ENCODE data around the gene SAT2. TPM values are rescaled to one million over a fixed set of nuclear protein-coding genes. Genes with fewer than 3 reads are reported as not detected.
A peak's percentile ranks its signal among the peaks of the same experiment; 100 is the strongest.

SAT2 gene
- total RNA-seq, 1 donor from 2014 or later = 82.1 TPM

DNA sequence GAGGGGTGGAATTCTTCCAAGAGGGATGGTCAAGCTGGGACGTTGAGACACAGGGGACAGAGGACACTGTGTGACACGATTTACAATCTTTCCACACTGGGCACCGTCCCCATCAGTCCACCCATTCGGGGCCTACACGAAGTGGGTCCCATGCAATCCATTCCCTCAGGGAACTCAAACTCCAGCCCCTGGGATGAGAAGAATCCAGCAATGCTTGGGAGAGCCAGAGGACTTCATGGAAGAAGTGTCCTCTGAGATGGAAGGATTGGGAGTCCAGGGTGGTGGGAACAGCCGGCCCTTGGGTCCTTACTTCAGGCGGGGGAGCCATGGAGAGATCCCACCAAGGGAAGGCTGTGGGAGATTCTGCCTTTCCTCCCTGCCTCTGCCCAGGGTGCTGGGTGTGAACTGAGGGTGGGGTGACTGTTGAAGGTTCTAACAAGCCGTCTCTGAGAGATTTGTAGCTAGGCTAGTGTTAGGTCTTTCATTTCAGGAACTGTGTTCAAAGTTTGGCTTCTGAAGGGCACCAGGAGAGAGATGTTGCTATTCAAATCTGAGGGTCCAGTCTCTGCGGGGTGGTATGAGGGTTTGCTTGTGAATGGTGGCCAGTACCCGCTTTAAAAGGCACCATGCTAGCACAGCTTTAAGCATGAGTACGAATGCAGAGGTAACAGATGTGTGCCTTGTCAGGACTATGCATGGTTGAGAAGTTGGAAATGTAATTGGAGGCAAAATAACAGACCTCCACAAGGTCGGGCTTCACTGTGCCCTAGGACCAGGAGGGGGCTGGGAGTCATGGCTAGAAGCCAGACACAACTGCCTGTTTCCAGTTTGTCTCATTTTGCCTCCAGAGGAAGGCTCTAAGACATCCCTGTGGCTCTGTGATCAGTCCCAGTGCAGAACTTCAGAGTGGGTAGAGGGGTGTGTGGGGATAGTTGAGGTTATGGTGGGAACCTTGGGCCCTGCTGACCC lies 25.1 kb upstream of the SAT2 start:
- H3K4me1 Mint-ChIP-seq (ENCODE audit: low read depth) = peaks cover 26% of the 10 kb centered on the region
- peaks cover 15% of the 10 kb centered on the region for H3K27me3 Mint-ChIP-seq (ENCODE audit: low read depth)
- H3K9me3 Mint-ChIP-seq (ENCODE audit: low read depth) = no peaks in the 10 kb centered on the region
- TF ChIP-seq, protein P1, sequence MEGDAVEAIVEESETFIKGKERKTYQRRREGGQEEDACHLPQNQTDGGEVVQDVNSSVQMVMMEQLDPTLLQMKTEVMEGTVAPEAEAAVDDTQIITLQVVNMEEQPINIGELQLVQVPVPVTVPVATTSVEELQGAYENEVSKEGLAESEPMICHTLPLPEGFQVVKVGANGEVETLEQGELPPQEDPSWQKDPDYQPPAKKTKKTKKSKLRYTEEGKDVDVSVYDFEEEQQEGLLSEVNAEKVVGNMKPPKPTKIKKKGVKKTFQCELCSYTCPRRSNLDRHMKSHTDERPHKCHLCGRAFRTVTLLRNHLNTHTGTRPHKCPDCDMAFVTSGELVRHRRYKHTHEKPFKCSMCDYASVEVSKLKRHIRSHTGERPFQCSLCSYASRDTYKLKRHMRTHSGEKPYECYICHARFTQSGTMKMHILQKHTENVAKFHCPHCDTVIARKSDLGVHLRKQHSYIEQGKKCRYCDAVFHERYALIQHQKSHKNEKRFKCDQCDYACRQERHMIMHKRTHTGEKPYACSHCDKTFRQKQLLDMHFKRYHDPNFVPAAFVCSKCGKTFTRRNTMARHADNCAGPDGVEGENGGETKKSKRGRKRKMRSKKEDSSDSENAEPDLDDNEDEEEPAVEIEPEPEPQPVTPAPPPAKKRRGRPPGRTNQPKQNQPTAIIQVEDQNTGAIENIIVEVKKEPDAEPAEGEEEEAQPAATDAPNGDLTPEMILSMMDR (IDR thresholded peaks at IDR 0.05) = no peak
- H3K4me3 Mint-ChIP-seq (ENCODE audit: unreplicated experiment) = peak overlapping the region; percentile 45
- H3K27ac Mint-ChIP-seq (ENCODE audit: unreplicated experiment) = no peak overlapping the region
- no peak for DNase-seq (ENCODE audit: low spot score)
- no peaks in the 10 kb centered on the region for H3K36me3 Mint-ChIP-seq (ENCODE audit: low read depth)

DNA sequence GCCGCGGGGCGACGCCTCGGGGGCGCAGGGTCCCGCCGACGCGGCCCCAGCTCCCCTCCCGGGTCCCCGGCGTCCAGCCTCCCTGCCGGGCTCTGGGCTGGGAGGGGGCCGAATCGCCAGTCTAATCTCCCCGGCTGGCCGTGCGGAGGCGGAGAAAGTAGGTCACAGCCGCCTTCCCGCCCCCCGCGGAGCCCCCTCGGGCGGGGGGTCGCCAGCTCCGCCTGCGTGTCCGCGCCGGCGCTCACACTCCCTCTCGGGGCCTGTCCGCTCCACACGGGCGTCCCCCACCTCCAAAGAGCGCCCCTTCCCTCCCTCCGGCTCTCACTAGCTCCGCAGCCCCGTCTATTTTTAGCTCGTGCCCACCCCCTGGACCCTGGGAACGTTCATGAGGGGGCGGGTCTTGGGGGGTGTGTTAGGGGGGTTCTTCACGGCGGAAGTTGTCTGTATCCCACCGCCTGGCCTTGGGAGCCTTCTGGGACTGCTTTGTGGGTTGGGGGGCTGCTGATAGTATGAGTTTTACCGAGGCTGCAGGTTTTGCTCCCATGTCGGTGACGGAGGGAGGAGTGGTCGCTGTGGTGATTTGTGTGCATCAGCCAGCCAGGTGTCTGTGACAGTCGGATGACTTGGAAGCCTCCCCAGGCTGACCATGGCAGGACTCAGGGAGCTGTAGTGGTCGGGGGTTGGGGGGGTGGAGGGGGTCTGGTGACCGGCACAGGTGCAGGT lies 24.2 kb upstream of the SAT2 start:
- Mint-ChIP-seq H3K9me3 (ENCODE audit: low read depth) (no peaks in the 10 kb centered on the region), H3K4me3 (ENCODE audit: unreplicated experiment) (peak overlapping the region; percentile 45), H3K27me3 (ENCODE audit: low read depth) (peaks cover 15% of the 10 kb centered on the region), H3K27ac (ENCODE audit: unreplicated experiment) (no peak overlapping the region), H3K4me1 (ENCODE audit: low read depth) (peaks cover 19% of the 10 kb centered on the region), H3K36me3 (ENCODE audit: low read depth) (no peaks in the 10 kb centered on the region)
- TF ChIP-seq, protein P1 (IDR thresholded peaks at IDR 0.05) = peak; percentile 10
- DNase-seq (ENCODE audit: low spot score) = no peak

DNA sequence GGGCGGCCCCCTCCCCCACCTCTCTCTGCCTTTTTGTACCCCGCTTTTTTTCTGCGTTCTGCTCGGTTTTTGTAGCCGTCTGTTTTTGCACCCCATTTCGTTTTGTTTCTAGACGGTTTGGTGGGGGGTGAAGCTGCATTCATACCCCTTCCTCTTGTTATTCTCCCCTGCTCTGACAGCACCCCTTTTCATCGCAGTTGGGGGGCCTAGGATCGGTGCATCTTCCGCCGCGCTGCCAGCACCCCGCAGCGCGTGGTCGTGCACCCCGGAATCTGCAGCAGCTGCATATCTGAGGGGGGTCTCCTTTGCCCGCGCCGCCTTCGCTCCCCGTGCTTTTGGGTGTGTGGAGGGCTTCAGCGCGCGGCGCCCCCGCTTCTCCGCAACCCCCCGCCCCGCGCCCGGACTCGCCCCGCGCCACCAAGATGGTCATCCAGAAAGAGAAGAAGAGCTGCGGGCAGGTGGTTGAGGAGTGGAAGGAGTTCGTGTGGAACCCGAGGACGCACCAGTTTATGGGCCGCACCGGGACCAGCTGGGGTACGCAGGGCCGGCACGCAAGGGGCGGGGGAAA lies 23.6 kb upstream of the SAT2 start:
- DNase-seq (ENCODE audit: low spot score) = no peak
- TF ChIP-seq, protein P1 (IDR thresholded peaks at IDR 0.05) = no peak
- Mint-ChIP-seq H3K4me3 (ENCODE audit: unreplicated experiment) (peak overlapping the region; percentile 69), H3K4me1 (ENCODE audit: low read depth) (peaks cover 19% of the 10 kb centered on the region), H3K9me3 (ENCODE audit: low read depth) (no peaks in the 10 kb centered on the region), H3K27me3 (ENCODE audit: low read depth) (peaks cover 15% of the 10 kb centered on the region), H3K27ac (ENCODE audit: unreplicated experiment) (no peak overlapping the region), H3K36me3 (ENCODE audit: low read depth) (no peaks in the 10 kb centered on the region)

DNA sequence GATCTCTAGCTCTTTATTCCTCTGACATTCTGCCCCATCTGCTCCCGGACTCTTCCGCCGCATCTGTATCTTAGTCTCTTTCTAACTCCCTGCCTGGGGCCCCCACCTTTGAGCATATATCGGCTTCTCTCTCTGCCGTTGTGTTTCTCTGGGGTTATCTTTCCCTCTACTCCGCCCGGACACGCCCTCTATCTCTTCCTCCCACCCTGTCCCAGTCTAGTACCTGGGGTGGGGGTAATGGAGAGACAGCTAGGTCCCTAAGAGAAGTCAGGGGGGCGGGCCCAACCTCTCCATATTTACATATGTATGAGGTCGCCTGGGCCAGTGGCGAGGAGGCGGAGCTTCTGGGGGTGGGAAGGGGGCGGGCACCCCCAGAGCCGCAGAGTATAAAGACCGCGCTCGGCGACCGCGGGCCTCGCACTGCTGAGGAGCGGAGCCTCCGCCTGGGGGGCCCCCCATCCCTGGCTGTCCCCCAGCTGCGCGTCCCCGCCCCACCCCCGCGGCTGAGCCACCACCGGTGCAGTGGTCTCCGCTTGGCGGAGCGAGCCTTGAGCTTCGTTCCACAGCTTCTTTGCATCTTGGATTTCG lies 23.0 kb upstream of the SAT2 start, which contains the start of gene ATP1B2:
Gene ATP1B2, plus strand, starts transcription at position 418 of the 588 bp plus-strand sequence. CDS start 593 bp downstream, outside the sequence.
- Mint-ChIP-seq H3K4me1 (ENCODE audit: low read depth) (peaks cover 19% of the 10 kb centered on the region), H3K27ac (ENCODE audit: unreplicated experiment) (no peak within 1 kb of the TSS), H3K4me3 (ENCODE audit: unreplicated experiment) (peak within 1 kb of the TSS; percentile 69), H3K36me3 (ENCODE audit: low read depth) (no peaks in the 10 kb centered on the region), H3K27me3 (ENCODE audit: low read depth) (peaks cover 15% of the 10 kb centered on the region), H3K9me3 (ENCODE audit: low read depth) (no peaks in the 10 kb centered on the region)
- TF ChIP-seq, protein P1 (IDR thresholded peaks at IDR 0.05) = no peak
- DNase-seq (ENCODE audit: low spot score) = no peak

Measured in chondrocyte (in vitro differentiated cells).